Stimulated activated CD4-positive, alpha-beta T cell treated with anti-CD3 and anti-CD28 coated beads, Interleukin-2, amount 100 ng/mL, for 24 hours (primary cell): ENCODE measurements around the gene PCDHA8.
"Not testable (repeated sequence)": the region's sequence is repeated elsewhere in the genome, so short reads cannot be mapped to it uniquely, and the experiment has no call there.

Experiments used
- DNase-seq, 2 donors: peaks; one replicate each; pipeline ENCODE4 v3.0.0-alpha.2; 2020

PCDHA8 gene

DNA sequence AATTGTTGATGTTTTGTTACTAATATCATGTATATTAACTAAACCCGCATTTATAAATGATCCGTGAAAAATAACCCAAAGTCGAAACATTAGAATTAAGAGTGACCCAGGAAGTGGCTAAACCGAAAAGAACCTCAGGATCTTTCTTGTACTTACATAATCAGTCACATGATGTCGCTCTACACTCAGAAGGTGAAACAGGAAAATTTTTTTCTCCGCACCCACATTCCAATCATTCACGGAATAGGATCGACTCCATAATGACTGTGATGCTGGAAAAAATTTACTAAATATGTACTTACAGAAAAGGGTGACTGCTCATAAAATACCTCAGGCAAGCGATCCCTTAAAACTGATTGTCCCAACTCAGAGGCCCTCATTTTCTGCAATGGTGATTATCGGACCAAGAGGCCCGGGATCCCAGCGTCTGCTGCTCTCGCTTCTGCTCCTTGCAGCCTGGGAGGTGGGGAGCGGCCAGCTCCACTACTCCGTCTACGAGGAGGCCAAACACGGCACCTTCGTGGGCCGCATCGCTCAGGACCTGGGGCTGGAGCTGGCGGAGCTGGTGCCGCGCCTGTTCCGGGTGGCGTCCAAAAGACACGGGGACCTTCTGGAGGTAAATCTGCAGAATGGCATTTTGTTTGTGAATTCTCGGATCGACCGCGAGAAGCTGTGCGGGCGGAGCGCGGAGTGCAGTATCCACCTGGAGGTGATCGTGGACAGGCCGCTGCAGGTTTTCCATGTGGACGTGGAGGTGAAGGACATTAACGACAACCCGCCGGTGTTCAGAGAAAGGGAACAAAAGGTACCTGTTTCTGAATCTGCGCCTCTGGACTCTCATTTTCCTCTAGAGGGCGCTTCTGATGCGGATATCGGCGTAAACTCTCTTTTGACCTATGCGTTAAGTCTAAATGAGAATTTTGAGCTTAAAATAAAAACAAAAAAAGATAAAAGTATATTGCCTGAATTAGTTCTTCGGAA, 34.4 kb downstream of the PCDHA8 start, which contains the start of gene PCDHA12:
Gene PCDHA12, plus strand, starts transcription at position 224 of the 981 bp plus-strand sequence. Its CDS starts 165 bp downstream, at position 389.
- no peak for DNase-seq

DNA sequence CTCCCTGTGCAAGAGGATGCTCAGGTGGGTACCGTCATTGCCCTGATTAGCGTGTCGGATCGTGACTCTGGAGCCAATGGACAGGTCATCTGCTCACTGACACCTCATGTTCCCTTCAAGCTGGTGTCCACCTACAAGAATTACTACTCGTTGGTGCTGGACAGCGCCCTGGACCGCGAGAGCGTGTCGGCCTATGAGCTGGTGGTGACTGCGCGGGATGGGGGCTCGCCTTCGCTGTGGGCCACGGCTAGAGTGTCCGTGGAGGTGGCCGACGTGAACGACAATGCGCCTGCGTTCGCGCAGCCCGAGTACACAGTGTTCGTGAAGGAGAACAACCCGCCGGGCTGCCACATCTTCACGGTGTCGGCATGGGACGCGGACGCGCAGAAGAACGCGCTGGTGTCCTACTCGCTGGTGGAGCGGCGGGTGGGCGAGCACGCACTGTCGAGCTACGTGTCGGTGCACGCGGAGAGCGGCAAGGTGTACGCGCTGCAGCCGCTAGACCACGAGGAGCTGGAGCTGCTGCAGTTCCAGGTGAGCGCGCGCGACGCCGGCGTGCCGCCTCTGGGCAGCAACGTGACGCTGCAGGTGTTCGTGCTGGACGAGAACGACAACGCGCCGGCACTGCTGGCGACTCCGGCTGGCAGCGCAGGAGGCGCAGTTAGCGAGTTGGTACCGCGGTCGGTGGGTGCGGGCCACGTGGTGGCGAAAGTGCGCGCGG, 35.7 kb downstream of the PCDHA8 start:
- not testable (repeated sequence) for DNase-seq

DNA sequence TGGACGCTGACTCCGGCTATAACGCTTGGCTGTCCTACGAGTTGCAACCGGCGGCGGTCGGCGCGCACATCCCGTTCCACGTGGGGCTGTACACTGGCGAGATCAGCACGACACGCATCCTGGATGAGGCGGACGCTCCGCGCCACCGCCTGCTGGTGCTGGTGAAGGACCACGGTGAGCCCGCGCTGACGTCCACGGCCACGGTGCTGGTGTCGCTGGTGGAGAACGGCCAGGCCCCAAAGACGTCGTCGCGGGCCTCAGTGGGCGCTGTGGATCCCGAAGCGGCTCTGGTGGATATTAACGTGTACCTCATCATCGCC, 36.2 kb downstream of the PCDHA8 start:
- no peak for DNase-seq

- no peak for DNase-seq
These were observed 41.1 kb downstream of the PCDHA8 start, which contains the start of gene PCDHA13 for GRCh38 chr5:140881889-140882590. PCDHA13 (plus strand) TSS chr5:140882124; CDS start chr5:140882269, 145 bp downstream.

- DNase-seq: no peak
These were observed 41.6 kb downstream of the PCDHA8 start for GRCh38 chr5:140882591-140882899.

DNA sequence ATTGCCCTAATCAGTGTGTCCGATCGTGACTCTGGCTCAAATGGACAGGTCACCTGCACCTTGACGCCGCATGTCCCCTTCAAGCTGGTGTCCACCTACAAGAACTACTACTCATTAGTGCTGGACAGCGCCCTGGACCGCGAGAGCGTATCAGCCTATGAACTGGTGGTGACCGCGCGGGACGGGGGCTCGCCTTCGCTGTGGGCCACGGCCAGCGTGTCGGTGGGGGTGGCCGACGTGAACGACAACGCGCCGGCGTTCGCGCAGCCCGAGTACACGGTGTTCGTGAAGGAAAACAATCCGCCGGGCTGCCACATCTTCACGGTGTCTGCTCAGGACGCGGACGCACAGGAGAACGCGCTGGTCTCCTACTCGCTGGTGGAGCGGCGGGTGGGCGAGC, 42.4 kb downstream of the PCDHA8 start:
- no peak for DNase-seq

DNA sequence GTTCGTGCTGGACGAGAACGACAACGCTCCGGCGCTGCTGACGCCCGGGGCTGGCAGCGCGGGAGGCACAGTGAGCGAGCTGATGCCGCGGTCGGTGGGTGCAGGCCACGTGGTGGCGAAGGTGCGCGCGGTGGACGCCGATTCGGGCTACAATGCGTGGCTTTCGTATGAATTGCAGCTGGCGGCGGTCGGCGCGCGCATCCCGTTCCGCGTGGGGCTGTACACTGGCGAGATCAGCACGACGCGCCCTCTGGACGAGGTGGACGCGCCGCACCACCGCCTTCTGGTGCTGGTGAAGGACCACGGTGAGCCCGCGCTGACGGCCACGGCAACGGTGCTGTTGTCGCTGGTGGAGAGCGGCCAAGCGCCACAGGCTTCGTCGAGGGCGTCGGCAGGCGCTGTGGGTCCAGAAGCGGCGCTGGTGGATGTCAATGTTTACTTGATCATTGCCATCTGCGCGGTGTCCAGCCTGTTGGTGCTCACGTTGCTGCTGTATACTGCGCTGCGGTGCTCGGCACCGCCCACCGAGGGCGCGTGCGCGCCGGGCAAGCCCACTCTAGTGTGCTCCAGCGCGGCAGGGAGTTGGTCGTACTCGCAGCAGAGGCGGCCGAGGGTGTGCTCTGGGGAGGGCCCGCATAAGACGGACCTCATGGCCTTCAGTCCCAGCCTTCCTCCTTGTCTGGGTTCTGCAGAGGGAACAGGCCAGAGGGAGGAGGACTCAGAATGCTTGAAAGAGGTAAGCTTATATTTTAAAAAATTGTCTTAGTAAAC, 43.1 kb downstream of the PCDHA8 start:
- no peak for DNase-seq
